Head of caudate nucleus (tissue), 42 donors: ENCODE data around the gene RIN1.
"Not testable (repeated sequence)": the region's sequence is repeated elsewhere in the genome, so short reads cannot be mapped to it uniquely, and the experiment has no call there.

Experiments
- DNase-seq, 42 donors: peaks; one replicate each; pipeline versions ENCODE4 v3.0.0 to v3.0.0-alpha.2; 2020 to 2021; ENCODE audit warnings: mixed read lengths in 7 of 42
- intact Hi-C: fragments of 100-400 bp; cut with DNase I; formaldehyde crosslinking; loops from one replicate; pipeline ENCODE4 v1.15.0; 2022

Gene RIN1

DNA sequence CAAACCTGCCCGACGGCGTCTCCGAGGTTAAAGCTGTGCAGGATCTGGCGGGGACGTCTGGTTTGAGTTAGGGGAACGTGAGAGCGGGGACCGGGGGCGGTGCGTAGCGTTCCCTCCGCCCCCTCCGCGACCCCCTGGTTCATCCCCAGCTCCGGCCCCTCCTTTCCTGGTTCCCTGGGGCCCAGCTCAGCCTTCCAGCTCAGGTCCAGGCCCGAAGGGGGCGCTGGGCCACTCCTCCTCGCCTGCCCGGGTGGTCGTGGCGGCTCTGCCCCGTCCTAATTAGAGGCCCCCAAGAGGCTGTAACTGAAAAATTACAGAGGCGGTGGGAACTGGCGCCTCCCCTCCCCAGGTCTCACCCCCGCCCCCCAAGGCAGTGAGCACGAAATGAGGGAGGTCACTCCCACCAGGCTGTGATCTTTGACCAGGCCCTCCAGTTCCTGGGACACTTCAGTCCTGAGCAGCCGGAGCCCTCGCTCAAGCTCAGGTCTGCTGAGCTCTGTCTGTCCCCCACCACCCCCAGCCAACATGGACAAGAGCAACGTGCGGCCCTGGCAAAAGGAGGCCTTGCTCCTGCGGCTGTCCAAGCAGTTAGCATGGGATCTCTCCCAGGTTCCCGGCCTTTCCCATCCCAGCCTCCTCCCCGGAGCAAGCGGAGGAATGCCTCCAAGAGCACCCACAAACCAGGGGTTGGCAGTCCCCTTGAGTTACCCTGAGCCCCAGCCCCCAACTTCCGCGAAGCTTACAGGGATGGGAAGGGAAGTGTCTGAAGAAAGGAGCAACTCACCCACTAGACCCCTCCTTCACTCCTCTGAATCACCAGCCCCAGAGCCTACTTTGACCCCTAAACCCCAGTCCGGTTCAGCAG, 22.7 kb downstream of the RIN1 start:
- intact Hi-C loops, result no loop called here
- peak in 1 of 42 donors; percentile 3 for DNase-seq

DNA sequence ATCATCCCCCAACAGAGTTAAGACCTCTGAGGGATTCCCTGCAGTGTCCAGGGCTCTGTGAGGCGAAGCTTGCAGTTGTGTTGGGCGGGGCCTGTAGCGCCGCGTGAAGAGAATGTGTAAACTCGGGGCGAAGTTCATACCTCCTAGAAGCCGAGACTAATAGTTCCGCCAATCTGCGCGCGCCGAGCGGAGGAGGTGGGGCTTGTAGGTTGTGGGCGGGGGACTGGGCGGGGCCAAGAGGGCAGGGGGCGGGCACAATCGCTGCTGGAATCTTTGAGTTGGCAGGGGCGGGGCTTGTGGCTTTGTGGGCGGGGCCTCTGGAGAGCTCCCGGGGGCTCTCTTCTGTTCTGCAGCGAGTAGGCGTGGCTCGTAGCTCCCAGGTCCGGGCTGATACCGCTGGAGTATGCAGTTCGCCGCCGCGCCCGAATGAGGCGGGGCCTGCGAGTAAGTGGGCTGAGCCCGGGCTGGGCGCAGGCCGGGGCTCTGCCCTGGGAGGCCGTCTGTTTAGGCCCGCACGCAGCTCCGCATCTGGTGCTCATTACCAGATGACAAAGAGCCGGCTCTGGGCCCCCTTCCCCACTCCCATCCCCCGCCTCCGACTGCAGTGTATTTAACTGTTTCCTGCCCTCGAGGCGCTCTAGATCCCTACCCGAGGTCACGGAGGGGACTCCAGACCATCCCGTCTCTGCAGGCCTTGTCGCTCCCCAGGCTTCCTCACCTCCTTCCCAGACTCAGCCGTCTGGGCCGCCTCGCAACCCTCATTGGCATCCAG, 23.5 kb downstream of the RIN1 start:
- intact Hi-C loops, result no loop called here
- peak; percentile 92 to 98 (median 96) for DNase-seq

DNA sequence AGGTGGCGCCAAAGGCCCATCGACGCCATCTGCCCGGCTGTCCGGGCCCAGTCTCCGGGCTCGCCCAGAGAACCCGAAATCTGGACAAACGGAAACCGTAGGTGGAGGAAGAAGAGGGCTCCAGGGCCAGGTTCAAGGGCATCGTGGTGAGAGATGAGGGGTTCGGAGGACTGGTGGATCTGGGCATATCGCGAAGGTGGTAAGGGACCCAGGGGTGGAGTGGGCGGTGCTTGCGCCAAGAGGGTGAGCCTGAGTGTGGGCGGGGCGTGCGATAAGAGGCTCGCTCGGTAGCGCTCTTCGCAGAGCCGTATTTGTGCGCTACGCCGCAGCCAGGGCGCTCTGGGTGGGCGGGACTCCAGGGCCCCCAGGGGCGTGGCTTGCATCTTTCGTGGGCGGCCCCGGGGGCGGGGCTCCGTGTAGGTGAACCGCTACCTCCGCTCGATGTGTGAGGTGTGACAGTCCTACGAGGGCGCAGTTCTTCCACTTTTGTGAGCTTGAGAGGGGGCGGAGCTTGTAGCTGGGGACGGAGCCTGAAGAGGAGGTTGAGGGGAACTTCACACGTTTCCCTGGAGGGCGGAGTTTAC, 24.2 kb downstream of the RIN1 start:
- peak; percentile 65 to 95 (median 85) for DNase-seq
- intact Hi-C loops, result no loop called here

DNA sequence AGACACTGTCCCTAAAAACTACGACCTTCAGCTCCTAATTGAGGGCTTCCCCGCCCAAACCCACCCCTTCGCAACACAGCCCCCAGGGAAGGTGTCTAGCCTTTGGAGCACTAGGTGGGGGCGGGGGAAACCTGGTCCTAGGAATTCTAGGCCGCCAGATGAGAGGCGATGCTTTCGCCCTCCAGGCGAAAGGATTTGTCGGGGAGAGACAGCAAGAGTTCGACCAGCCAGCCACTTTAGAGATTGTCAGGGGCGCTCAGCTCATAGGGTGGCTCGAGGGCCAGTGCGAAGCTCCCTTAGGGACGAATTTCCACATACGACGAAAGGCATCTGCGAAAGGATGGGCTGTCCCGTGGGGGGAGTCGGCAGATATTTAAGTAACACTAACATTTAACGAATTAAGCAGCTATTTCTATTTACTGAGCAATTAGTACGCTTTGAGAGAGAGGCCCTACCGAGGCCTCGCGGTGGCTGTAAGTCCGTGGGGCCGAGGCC, 24.7 kb downstream of the RIN1 start:
- DNase-seq, result no peak
- intact Hi-C loops, result no loop called here

DNA sequence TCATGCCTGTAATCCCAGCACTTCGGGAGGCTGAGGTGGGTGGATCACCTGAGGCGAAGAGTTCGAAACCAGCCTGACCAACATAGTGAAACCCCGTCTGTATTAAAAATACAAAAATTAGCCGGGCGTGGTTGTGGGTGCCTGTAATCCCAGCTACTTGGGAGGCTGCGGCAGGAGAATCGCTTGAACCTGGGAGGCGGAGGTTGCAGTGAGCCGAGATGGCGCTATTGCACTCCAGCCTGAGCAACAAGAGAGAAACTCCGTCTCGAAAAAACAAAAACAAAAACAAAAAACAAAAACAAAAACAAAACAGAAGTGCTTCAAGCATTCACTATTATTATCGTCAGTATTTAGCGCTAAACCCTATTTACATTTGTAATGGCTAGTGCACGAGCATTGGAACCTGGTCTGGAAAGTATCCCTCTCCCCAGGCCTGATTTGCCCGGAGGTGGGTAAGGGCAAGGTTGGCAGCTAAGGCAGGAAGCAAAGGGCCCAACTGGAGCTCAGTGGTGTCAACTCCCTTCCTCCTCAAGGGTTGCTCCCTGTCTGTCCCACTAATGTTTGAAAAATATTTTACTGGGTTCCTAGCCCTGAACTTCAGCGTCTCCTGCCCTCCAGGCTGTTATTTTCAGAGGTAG, 25.3 kb downstream of the RIN1 start:
- intact Hi-C loops, result not testable (repeated sequence)
- DNase-seq, result peak in 1 of 42 donors; percentile 2

DNA sequence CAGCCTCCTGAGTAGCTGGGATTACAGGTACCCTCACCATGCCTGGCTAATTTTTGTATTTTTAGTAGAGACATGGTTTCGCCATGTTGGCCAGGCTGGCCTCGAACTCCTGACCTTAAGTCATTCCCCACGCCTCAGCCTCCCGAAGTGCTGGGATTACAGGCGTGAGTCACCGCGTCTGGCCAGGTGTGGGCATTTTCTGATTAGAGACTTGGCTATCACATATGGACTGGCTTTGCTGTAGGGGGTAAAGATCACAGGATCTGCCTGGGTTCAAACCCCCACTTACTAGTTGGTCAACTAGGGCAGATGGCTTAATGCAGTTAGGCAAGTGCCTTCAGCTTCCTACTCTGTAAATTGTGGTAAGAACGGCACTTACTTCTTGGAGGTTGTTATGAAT, 25.9 kb downstream of the RIN1 start:
- no peak for DNase-seq
- intact Hi-C loops, result no loop called here

DNA sequence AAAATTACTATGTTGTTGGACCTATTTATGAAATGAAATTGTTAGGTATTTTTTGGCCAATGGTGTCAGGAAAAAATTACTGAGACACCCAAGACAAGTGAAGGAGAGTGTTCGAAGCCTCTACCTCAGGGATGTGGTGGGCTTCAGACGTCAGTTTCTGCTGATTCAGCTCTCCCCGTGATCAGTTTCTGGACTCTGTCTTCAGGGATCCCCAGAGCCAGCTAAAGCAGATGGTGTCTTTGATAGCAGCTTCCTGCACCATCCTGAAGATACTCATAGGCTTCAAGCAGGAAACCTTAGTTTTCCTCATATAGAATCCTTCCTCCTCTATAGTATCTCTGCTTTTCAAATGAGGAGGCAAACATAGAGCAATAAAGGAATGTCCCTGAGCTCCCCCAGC, 26.8 kb downstream of the RIN1 start:
- intact Hi-C loops, result no loop called here
- no peak for DNase-seq

DNA sequence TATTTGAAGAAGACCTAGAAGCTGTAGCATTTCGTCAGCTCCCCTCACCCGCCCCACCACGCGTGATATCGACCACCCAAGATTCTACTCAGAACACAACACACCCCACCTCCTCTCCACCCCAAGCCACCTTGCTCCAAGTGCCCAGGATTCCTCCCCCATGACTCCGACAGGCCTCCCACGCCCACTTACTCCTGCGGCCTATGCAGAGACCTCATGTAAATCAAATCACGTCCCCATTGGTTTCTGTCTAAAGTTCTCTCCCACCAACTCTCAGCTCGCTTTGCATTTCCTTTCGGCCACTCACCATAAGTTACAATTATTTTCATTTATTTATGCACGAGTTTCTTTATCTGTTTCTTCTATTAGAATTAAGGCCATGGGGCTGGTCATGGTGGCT, 33.6 kb downstream of the RIN1 start:
- DNase-seq, result no peak
- intact Hi-C loops, result no loop called here

DNA sequence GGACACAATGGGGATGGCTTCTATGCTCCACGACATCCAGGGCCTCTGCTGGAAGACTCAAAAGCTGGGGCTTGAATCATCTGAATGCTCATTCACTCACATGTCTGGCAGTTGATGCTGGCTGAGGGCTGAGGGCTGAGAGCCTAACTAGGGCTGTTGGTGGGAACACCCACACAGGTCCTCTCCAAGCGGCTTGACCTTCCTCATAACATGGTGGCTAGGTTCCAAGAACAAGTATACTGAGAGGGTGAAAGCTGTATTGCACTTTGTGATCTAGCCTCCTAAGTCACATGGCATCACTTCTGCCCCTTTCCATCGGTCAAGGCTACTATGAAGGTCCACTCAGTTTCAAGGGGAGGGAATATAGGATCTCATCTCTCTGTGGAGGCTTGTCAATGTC, 37.0 kb downstream of the RIN1 start:
- DNase-seq, result no peak
- intact Hi-C loops, result no loop called here

DNA sequence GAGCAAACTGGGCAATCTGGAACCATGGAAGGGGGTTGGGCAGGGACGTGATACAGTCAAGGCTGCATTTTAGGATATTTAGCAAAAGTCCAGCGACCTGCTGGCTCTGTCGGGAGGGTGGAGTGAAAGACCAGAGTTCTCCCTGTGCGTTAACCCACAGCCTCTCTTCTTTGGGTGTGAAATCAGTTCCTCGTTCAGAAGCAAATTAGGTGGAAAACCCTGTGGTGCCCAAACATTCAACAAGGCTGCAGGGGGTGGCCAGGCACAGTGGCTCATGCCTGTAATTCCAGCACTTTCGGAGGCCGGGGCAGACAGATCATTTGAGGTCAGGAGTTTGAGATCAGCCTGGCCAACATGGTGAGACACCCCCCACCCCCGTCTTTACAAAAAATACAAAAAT, 38.6 kb downstream of the RIN1 start:
- no peak for DNase-seq
- intact Hi-C loops, result no loop called here

DNA sequence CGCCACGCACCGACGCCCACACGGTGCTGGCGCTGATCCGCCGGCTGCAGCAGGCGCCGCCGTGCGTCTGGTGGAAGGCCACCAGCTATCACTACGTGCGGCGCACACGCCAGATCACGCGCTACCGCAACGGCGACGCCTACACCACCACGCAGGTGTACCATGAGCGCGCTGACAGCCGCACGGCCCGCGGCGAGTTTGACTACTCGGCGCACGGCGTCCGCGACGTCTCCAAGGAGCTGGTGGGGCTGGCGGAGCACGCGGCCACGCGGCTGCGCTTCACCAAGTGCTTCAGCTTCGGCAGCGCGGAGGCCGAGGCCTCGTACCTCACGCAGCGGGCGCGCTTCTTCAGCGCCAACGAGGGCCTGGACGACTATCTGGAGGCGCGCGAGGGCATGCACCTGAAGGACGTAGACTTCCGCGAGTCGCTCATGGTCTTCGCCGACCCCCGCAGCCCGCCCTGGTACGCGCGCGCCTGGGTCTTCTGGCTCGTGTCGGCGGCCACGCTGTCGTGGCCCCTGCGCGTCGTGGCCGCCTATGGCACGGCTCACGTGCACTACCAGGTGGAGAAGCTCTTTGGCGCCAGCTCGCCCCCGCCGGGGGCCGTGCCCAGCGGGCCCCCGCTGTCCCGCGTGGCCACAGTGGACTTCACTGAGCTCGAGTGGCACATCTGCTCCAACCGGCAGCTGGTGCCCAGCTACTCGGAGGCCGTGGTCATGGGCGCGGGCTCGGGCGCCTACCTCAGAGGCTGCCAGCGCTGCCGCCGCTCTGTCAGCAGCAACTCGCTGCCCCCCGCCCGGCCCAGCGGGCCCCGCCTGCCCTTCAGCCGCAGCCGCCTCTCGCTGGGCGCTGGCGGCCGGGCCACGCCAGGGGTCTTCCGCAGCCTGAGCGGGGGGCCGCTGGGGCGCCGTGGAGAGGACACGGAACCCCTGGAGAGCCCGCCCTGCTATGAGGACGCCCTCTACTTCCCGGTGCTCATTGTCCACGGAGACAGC, 41.3 kb downstream of the RIN1 start:
- DNase-seq, result no peak

DNA sequence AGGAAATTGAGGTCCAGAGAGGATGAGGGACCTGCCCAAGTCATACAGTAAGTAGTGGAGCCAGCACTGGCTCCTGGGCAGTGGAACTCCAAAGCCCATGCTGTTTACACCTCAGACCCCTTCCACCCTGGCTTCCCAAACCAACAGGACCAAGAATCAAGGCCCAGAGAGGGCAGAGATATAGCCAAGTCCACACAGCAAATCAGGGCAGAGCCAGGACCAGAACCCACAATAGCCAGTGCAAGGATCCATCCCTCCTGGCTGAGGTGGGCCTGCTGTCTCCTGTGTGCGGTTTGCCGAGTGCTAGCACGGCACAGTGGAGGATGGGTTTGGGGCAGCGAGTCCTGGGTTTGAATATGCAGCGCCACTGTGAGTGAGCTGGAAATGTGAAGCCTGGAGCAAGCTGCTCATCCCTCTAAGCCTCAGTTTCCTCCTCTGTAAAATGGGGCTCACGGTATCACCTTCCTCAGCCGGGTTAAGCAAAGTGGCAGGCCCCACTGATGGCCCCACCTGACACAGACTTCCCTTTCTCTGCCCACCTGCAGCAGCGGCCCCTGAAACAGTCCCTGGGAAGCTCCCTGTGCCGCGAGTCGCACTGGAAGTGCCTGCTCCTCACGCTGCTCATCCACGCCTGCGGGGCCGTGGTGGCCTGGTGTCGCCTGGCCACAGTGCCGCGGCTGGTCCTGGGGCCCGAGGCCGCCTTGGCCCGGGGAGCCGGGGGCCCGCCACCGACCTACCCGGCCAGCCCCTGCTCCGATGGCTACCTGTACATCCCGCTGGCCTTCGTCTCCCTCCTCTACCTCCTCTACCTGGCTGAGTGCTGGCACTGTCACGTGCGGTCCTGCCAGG, 42.2 kb downstream of the RIN1 start:
- intact Hi-C loops, result no loop called here
- no peak for DNase-seq

More for the DNA sequence above, 41.3 kb downstream of the RIN1 start:
- intact Hi-C loops, result no loop called here

DNA sequence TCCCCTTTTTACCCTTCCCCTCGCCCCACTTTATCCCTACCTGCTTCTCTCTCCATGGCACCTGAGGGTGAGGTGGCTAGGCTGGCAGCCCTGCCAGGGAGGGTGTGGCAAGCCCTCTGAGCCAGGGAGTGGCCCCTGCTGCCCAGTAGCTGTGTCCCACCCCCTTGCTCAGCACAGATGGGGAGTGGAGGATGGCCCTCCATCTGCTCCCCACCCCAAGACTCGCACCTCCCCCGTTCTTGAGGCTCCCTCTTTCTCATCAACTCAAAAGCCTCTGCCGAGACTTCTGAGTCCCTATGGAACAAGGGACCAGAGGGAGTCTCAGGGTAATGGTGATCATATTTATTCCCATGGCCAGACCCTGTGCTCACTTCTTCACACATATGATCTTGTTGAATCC, 42.9 kb downstream of the RIN1 start:
- intact Hi-C loops, result no loop called here
- no peak for DNase-seq

DNA sequence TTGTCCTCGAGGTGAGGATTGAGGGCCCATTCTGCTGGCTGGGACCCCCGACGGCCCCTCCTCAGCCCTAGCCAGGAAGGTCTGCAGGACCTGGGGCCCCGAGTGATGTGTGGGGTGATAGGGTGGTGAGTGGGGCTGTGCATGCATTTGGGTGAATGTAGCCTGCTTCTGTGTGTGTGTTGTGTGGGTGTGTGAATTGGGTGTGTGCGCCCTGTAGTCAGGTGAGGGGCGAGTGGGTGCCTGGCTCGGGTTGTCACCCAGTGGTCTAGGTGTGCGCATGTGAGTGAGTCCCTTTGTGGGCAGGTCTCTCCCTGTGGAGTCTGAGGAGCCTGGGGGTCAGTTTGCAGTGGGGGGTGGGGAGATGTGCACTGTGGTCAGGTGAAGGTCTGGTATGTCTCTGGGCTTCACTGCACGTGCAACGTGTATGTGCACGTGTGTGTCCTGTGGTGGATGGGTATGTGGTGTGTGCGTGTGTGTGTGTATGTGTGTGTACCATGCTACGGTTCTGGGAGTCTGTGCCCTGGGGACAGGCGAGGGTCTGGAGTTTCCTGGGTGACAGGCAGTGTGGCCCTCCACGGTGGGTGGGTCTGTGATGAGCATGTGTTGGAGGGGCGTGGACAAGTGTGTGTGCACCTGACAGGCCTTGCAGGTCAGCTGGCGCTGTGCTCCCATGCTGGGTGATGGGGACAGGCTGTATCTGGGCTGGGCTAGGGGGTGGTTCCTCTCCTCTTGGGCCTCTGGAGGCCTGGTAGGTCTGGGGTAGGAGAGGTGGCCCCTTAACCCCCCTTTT, 43.5 kb downstream of the RIN1 start:
- DNase-seq, result peak in 22 of 42 donors; percentile 34 to 77 (median 60)
- intact Hi-C loops, result no loop called here

DNA sequence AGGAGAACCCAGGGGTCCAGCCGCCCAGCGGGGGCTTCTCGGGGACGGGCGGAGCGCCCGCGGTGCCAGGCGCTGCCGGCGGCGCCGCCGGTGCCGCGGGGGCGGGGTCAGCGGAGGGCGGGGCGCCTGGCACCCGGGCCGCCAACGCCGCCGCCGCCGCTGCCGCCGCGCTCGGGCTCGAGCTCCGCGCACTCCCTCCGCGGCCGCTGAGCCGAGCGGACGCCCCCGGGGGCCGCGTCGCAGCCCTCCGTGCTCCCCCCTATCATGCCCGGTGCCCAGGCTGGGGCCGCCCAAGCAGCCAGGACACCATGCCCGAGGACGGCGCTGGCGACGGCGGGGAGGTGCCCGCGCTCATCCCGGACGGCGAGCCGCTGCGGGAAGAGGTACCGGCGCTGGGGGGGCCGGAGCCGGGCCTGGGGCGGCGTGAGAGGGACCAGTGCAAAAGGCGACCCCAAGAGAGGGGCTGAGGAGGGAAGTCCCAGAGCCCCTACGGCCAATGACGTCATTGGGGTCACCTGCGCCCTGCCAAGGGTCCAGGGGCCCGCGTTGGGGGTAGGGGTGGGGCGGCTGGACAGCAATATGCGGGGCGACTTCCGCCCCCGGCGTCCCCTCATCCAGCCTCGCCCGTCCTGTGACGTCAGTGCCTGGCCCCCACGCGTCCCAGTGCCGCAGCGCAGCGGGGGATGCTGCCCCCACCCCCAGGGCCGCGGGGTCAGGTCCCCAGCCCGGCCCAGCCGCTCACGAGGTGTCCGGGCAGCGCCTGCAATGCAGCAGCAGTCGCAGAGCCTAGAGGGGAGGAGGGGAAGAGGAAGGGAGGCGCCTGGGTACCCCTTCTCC, 44.3 kb downstream of the RIN1 start, which contains the start of gene TMEM151A:
TMEM151A (plus strand) TSS at position 189 of the 837 bp plus-strand sequence; CDS start at position 309, 120 bp downstream.
- peak in 31 of 42 donors; percentile 42 to 81 (median 67) for DNase-seq
- intact Hi-C loops, result no loop called here
